SK-N-SH (cell line): ENCODE measurements around the gene SORBS1. TPM values are rescaled to one million over a fixed set of nuclear protein-coding genes. Genes with fewer than 3 reads are reported as not detected.

ENCODE experiments used
- CTCF ChIA-PET: fragments of 300-600, 350-600 bp; formaldehyde crosslinking; extraction: SDS; loops from one replicate; lab custom pipeline; 2021; lab: Yijun Ruan, JAX
- POLR2A ChIA-PET: fragments of 350-600 bp; sonication (Branson Sonifier 250); formaldehyde crosslinking; extraction: SDS; loops from one replicate; lab custom pipeline; 2020; ENCODE audit warnings: antibody characterized with exemption, inconsistent platforms; lab: Yijun Ruan, JAX
- DNase-seq: peaks from one replicate; pipeline ENCODE4 v3.0.0; 2012
- H2AFZ ChIP-seq: fragments of 200-600 bp; sonication (generic); 2 replicates; pipeline ENCODE4 v1.8.1; 2016; ENCODE audit warnings: antibody characterized with exemption, mild to moderate bottlenecking, low read depth
- H3F3A ChIP-seq: fragments of 200-600 bp; sonication (generic); replicated peaks from 2 replicates; pipeline ENCODE3; 2016; ENCODE audit warnings: antibody characterized with exemption, mild to moderate bottlenecking; ENCODE audit not compliant: insufficient read depth
- H3K27ac ChIP-seq, 2 experiments: fragments of 200-500 bp in 1 of 2; fragments of 200-600 bp in 1 of 2; sonication (Bioruptor generic) in 1 of 2; sonication (generic), shearing (Covaris generic) in 1 of 2; 2 replicates each; pipeline versions ENCODE4 v1.5.1 to v1.6.1; 2014 to 2016; ENCODE audit warnings: low read depth in 2 of 2, inconsistent platforms in 1 of 2, low read length in 1 of 2, mild to moderate bottlenecking in 1 of 2, mixed read lengths in 1 of 2
- H3K27me3 ChIP-seq: fragments of 200-600 bp; sonication (generic), shearing (Covaris generic); 2 replicates; pipeline ENCODE4 v1.6.1; 2016; ENCODE audit warnings: mixed run types; ENCODE audit not compliant: insufficient read depth
- H3K36me3 ChIP-seq, 2 experiments: fragments of 200-500 bp in 1 of 2; fragments of 200-600 bp in 1 of 2; sonication (Bioruptor generic) in 1 of 2; sonication (generic) in 1 of 2; replicated peaks in 1 of 2; 2 replicates each; pipeline versions ENCODE3 to v1.5.1; 2014 to 2016; ENCODE audit warnings: low read length in 1 of 2, mild to moderate bottlenecking in 1 of 2; ENCODE audit not compliant: insufficient read depth in 2 of 2, control insufficient read depth in 1 of 2
- H3K4me1 ChIP-seq, 2 experiments: fragments of 200-500 bp in 1 of 2; fragments of 200-600 bp in 1 of 2; sonication (Bioruptor generic) in 1 of 2; sonication (generic), shearing (Covaris generic) in 1 of 2; 2 replicates each; pipeline versions ENCODE4 v1.5.1 to v1.6.1; 2014 to 2016; ENCODE audit warnings: low read depth in 1 of 2, low read length in 1 of 2, mixed run types in 1 of 2; ENCODE audit not compliant: insufficient read depth in 2 of 2, control insufficient read depth in 1 of 2
- H3K4me2 ChIP-seq: fragments of 200-600 bp; sonication (generic), shearing (Covaris generic); 2 replicates; pipeline ENCODE4 v1.6.1; 2017; ENCODE audit warnings: mixed run types
- H3K4me3 ChIP-seq, 2 experiments: fragments of 200-500 bp in 1 of 2; fragments of 200-600 bp in 1 of 2; sonication (Bioruptor generic) in 1 of 2; sonication (generic), shearing (Covaris generic) in 1 of 2; 2 replicates each; pipeline versions ENCODE4 v1.5.1 to v1.8.1; 2014 to 2016; ENCODE audit warnings: low read depth in 2 of 2, inconsistent platforms in 1 of 2, low read length in 1 of 2, mild to moderate bottlenecking in 1 of 2, mixed read lengths in 1 of 2, moderate library complexity in 1 of 2
- H3K79me2 ChIP-seq: fragments of 200-600 bp; sonication (generic); 2 replicates; pipeline ENCODE4 v1.8.1; 2017; ENCODE audit warnings: mild to moderate bottlenecking; ENCODE audit not compliant: insufficient read depth
- H3K9ac ChIP-seq: fragments of 200-600 bp; sonication (generic); 2 replicates; pipeline ENCODE4 v1.6.1; 2017; ENCODE audit warnings: mixed run types
- H3K9me2 ChIP-seq: fragments of 200-600 bp; sonication (generic); 2 replicates; pipeline ENCODE4 v1.6.1; 2017; ENCODE audit warnings: mixed run types
- H3K9me3 ChIP-seq: fragments of 200-600 bp; sonication (generic); 2 replicates; pipeline ENCODE4 v1.6.1; 2017; ENCODE audit warnings: mixed run types, mild to moderate bottlenecking, moderate library complexity
- H4K20me1 ChIP-seq: fragments of 200-600 bp; sonication (generic); 2 replicates; pipeline ENCODE4 v1.6.1; 2017; ENCODE audit warnings: mild to moderate bottlenecking, mixed run types; ENCODE audit not compliant: insufficient read depth
- CHD2 ChIP-seq: fragments of 150-350 bp; IDR thresholded peaks from 2 replicates; pipeline ENCODE4 v1.6.1; 2018; ENCODE audit warnings: low read length; ENCODE audit not compliant: partially characterized antibody
- ELF1 ChIP-seq: IDR thresholded peaks from 2 replicates; pipeline ENCODE4 v1.4.0; 2012
- FOSL2 ChIP-seq: IDR thresholded peaks from 2 replicates; pipeline ENCODE4 v1.4.0; 2012; ENCODE audit warnings: low read depth, mild to moderate bottlenecking, moderate library complexity, borderline replicate concordance
- IRF3 ChIP-seq: fragments of 150-350 bp; IDR thresholded peaks from 2 replicates; pipeline ENCODE4 v1.6.1; 2016; ENCODE audit warnings: mild to moderate bottlenecking, low read depth, low read length
- NFIC ChIP-seq: IDR thresholded peaks from 2 replicates; pipeline ENCODE4 v1.4.0; 2012; ENCODE audit warnings: borderline replicate concordance
- RCOR1 ChIP-seq: fragments of 150-350 bp; IDR thresholded peaks from 2 replicates; pipeline ENCODE4 v1.6.1; 2017; ENCODE audit warnings: antibody characterized with exemption, low read length
- RFX5 ChIP-seq: IDR thresholded peaks from 2 replicates; pipeline ENCODE4 v1.6.1; 2012; ENCODE audit warnings: mild to moderate bottlenecking, improper control_type of control experiment, low read length
- SMC3 ChIP-seq: IDR thresholded peaks from 2 replicates; pipeline ENCODE4 v1.6.1; 2012; ENCODE audit warnings: low read depth, low read length, improper control_type of control experiment
- TCF12 ChIP-seq: IDR thresholded peaks from 2 replicates; pipeline ENCODE4 v1.4.0; 2012
- TEAD4 ChIP-seq: IDR thresholded peaks from 2 replicates; pipeline ENCODE4 v1.4.0; 2012; ENCODE audit warnings: mild to moderate bottlenecking, borderline replicate concordance; ENCODE audit not compliant: insufficient read depth
- YY1 ChIP-seq: IDR thresholded peaks from 2 replicates; pipeline ENCODE4 v1.4.0; 2012; ENCODE audit warnings: low read depth, mild to moderate bottlenecking
- WGBS: methylation state at CpG from one replicate; pipeline ENCODE4 v1.1.6; 2017; ENCODE audit warnings: low lambda C conversion rate; 5-methylcytosine and 5-hydroxymethylcytosine counted together
- polyA plus RNA-seq, 3 experiments: library from polyadenylated mRNA; depleted of rRNA; stranded (reverse); fragments of >200 nt; gene quantifications; 2 replicates each; pipeline ENCODE4 v1.2.3, GENCODE V29; 2012
- TF ChIP-seq, protein P1 (sequence below): IDR thresholded peaks from 2 replicates; pipeline ENCODE4 v1.4.0; 2012; ENCODE audit warnings: low read depth, borderline replicate concordance
- TF ChIP-seq, protein P2 (sequence below): IDR thresholded peaks from 2 replicates; pipeline ENCODE4 v1.6.1; 2012; ENCODE audit warnings: mild to moderate bottlenecking, low read depth, low read length, moderate library complexity

SORBS1 gene
- polyA plus RNA-seq, 1 of the 3 experiments (the other 2 are of a cell fraction): 0.36 TPM

DNA sequence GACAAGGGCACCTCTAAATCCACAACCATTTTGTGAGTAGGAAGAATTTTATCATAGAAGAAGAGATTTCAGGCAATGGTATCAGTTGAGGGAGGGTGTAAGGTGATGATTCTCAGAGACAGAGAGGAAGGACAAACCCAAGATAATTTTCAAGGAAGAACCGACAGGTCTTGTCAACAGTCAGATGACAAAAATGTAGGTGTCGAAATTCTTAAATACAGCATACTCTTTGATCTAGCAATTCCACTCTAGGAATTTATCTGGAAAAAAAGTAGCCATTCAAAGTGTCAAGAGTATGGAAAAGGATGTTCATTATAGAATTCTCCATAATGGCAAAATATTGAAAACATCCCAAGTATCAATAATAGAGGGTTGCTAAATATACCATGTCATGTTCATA lies 256.2 kb downstream of the SORBS1 start:
- Histone ChIP-seq H3K27me3 (no peaks in the 10 kb centered on the region), H3K4me3 (no peak overlapping the region), H3K36me3 (no peaks in the 10 kb centered on the region), H3K4me2 (no peak overlapping the region), H3K9me2 (no peaks in the 10 kb centered on the region), H4K20me1 (no peaks in the 10 kb centered on the region), H3K9ac (no peak overlapping the region), H3K9me3 (no peaks in the 10 kb centered on the region), H3K79me2 (no peaks in the 10 kb centered on the region), H3F3A (peaks cover 22% of the 10 kb centered on the region), H2AFZ (no peak overlapping the region), H3K4me1 (peaks cover 0 to 6% of the 10 kb centered on the region in 2 experiments; a peak in 1 of 4 replicates), H3K27ac (no peak overlapping the region)
- DNase-seq: no peak
- ChIA-PET CTCF (no interaction called here), POLR2A (no interaction called here)
- TF ChIP-seq, protein P1, sequence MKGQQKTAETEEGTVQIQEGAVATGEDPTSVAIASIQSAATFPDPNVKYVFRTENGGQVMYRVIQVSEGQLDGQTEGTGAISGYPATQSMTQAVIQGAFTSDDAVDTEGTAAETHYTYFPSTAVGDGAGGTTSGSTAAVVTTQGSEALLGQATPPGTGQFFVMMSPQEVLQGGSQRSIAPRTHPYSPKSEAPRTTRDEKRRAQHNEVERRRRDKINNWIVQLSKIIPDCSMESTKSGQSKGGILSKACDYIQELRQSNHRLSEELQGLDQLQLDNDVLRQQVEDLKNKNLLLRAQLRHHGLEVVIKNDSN: no peak
- TF ChIP-seq, protein P2, sequence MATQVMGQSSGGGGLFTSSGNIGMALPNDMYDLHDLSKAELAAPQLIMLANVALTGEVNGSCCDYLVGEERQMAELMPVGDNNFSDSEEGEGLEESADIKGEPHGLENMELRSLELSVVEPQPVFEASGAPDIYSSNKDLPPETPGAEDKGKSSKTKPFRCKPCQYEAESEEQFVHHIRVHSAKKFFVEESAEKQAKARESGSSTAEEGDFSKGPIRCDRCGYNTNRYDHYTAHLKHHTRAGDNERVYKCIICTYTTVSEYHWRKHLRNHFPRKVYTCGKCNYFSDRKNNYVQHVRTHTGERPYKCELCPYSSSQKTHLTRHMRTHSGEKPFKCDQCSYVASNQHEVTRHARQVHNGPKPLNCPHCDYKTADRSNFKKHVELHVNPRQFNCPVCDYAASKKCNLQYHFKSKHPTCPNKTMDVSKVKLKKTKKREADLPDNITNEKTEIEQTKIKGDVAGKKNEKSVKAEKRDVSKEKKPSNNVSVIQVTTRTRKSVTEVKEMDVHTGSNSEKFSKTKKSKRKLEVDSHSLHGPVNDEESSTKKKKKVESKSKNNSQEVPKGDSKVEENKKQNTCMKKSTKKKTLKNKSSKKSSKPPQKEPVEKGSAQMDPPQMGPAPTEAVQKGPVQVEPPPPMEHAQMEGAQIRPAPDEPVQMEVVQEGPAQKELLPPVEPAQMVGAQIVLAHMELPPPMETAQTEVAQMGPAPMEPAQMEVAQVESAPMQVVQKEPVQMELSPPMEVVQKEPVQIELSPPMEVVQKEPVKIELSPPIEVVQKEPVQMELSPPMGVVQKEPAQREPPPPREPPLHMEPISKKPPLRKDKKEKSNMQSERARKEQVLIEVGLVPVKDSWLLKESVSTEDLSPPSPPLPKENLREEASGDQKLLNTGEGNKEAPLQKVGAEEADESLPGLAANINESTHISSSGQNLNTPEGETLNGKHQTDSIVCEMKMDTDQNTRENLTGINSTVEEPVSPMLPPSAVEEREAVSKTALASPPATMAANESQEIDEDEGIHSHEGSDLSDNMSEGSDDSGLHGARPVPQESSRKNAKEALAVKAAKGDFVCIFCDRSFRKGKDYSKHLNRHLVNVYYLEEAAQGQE: no peak
- TF ChIP-seq ELF1 (no peak), TEAD4 (no peak), TCF12 (no peak)
- WGBS: 95% methylated on average over 2 of the region's 2 CpGs

DNA sequence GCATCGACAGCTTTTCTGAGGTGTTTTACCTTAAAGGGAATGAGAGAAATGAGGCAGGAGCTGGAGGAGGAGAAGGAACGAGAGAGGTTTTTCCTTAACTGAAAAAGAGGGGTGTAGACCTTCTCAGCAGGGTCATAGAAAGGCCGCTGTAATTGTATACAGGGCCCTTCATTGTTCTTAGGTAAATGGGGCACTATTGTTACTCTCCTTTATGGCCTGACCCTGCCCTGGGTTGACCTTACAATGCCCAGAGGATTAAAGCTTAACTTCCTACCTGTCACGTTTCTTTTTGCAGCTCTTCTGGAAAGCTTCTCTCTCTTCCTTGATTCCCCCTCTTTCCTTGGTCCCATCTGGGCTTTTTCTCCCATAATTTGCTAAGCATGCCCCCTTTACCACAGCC lies 256.7 kb downstream of the SORBS1 start:
- Histone ChIP-seq H3K27me3 (no peaks in the 10 kb centered on the region), H3K79me2 (no peaks in the 10 kb centered on the region), H3K27ac (no peak overlapping the region), H4K20me1 (no peaks in the 10 kb centered on the region), H3F3A (peaks cover 20% of the 10 kb centered on the region), H3K36me3 (no peaks in the 10 kb centered on the region), H3K9ac (no peak overlapping the region), H3K4me1 (peaks cover 0 to 6% of the 10 kb centered on the region in 2 experiments; a peak in 1 of 4 replicates), H2AFZ (no peak overlapping the region), H3K9me3 (no peaks in the 10 kb centered on the region), H3K9me2 (no peaks in the 10 kb centered on the region), H3K4me2 (no peak overlapping the region), H3K4me3 (no peak overlapping the region)
- POLR2A ChIA-PET: no interaction called here
- DNase-seq: no peak
- no peak for TF ChIP-seq RFX5
- TF ChIP-seq NFIC: no peak
- CTCF ChIA-PET: no interaction called here
- WGBS: 91% methylated on average over 4 of the region's 4 CpGs

GRCh38 chr10:95303950-95304349 lies 257.2 kb downstream of the SORBS1 start:
- Histone ChIP-seq H3K79me2 (no peaks in the 10 kb centered on the region), H3F3A (peaks cover 15% of the 10 kb centered on the region), H3K9me2 (no peaks in the 10 kb centered on the region), H3K9me3 (no peaks in the 10 kb centered on the region), H4K20me1 (no peaks in the 10 kb centered on the region), H3K27ac (no peak overlapping the region), H3K27me3 (no peaks in the 10 kb centered on the region), H2AFZ (peak overlapping the region; percentile 33), H3K4me3 (no peak overlapping the region), H3K36me3 (no peaks in the 10 kb centered on the region), H3K4me2 (no peak overlapping the region), H3K9ac (no peak overlapping the region), H3K4me1 (peaks cover 0 to 6% of the 10 kb centered on the region in 2 experiments; a peak in 1 of 4 replicates)
- ChIA-PET POLR2A (no interaction called here), CTCF (interaction anchor here (1.1 to 1.5 kb wide), 2 partner anchors 10 to 57 kb away, joined by 4 to 8 read pairs; no protein-coding TSS in a partner anchor)
- 100% methylated on average over 1 of the region's 1 CpG for whole genome bisulfite sequencing
- no peak for DNase-seq
- TF ChIP-seq TEAD4 (no peak), SMC3 (no peak), CHD2 (no peak), YY1 (no peak), FOSL2 (no peak), IRF3 (no peak), RCOR1 (no peak)
- TF ChIP-seq, protein P2: no peak
